Panc1 (cell line): Measurements from ENCODE around the gene ECHDC1. TPM values are rescaled to one million over a fixed set of nuclear protein-coding genes. Genes with fewer than 3 reads are reported as not detected.

ENCODE experiments used
- ATAC-seq: fragments of 200-7000 bp; cut with Tn5 transposase; 2 replicates; pipeline ENCODE4 v1.9.1; 2020; ENCODE audit warnings: mild to moderate bottlenecking, moderate library complexity
- BruUV-seq: library from RNA; stranded (reverse); fragments of 400-500 nt; replicated peaks from 2 replicates; lab custom pipeline; 2021; lab: Mats Ljungman, UMichigan
- CTCF ChIA-PET: fragments of 300-600 bp; sonication (Branson Sonifier 250); formaldehyde crosslinking; loops from one replicate; lab custom pipeline; 2022; ENCODE audit warnings: antibody characterized with exemption; lab: Charles Lee
- POLR2A ChIA-PET: fragments of 300-600 bp; sonication (Branson Sonifier 250); formaldehyde crosslinking; loops from one replicate; lab custom pipeline; 2022; ENCODE audit warnings: antibody characterized with exemption; lab: Charles Lee
- DNase-seq: peaks from one replicate; pipeline ENCODE4 v3.0.0-alpha.2; 2010; ENCODE audit warnings: low read depth, low spot score
- H3K27ac ChIP-seq: 2 replicates; pipeline ENCODE4 v1.5.1; 2011; ENCODE audit warnings: mild to moderate bottlenecking, low read length, inconsistent platforms
- H3K27me3 ChIP-seq: fragments of 200-500 bp; sonication (Bioruptor generic); 2 replicates; pipeline ENCODE4 v1.6.0; 2014; ENCODE audit warnings: low read length, inconsistent platforms; ENCODE audit not compliant: control insufficient read depth, insufficient read depth
- H3K36me3 ChIP-seq: fragments of 200-500 bp; sonication (Bioruptor generic); 2 replicates; pipeline ENCODE4 v1.5.1; 2014; ENCODE audit warnings: inconsistent platforms, mild to moderate bottlenecking, low read length, moderate library complexity; ENCODE audit not compliant: control insufficient read depth, insufficient read depth
- H3K4me1 ChIP-seq: 2 replicates; pipeline ENCODE4 v1.5.1; 2011; ENCODE audit warnings: inconsistent platforms, mild to moderate bottlenecking, low read length, moderate library complexity; ENCODE audit not compliant: control insufficient read depth, insufficient read depth
- H3K4me3 ChIP-seq, 2 experiments: 2 replicates each; pipeline ENCODE4 v1.5.1; 2011 to 2012; ENCODE audit warnings: low read depth in 2 of 2, low read length in 2 of 2, mild to moderate bottlenecking in 2 of 2, inconsistent platforms in 1 of 2, moderate library complexity in 1 of 2
- H3K9me3 ChIP-seq: fragments of 200-500 bp; sonication (Bioruptor generic); 2 replicates; pipeline ENCODE4 v1.5.1; 2014; ENCODE audit warnings: low read depth, mild to moderate bottlenecking, inconsistent platforms, low read length, moderate library complexity; ENCODE audit not compliant: control insufficient read depth, insufficient read depth
- POLR2AphosphoS5 ChIP-seq: IDR thresholded peaks from 2 replicates; pipeline ENCODE4 v1.6.1; 2012; ENCODE audit warnings: mild to moderate bottlenecking, low read depth, low read length, moderate library complexity
- SIN3A ChIP-seq: IDR thresholded peaks from 2 replicates; pipeline ENCODE4 v1.6.1; 2012; ENCODE audit warnings: low read depth, mild to moderate bottlenecking, low read length, moderate library complexity, borderline replicate concordance; ENCODE audit not compliant: insufficient read depth
- TCF7L2 ChIP-seq: IDR thresholded peaks from 2 replicates; pipeline ENCODE4 v1.6.1; 2011; ENCODE audit warnings: mild to moderate bottlenecking, low read depth, low read length, inconsistent platforms
- in situ Hi-C: cut with HindIII; loops from 2 replicates; pipeline ENCODE4 v1.10.0; 2016; ENCODE audit warnings: low sequenced_read_pairs, low pct_unique_long_range_greater_than_20kb
- intact Hi-C: fragments of 100-400 bp; cut with micrococcal nuclease; formaldehyde crosslinking; loops from one replicate; pipeline ENCODE4 v1.10.0; 2022; ENCODE audit not compliant: unreplicated experiment
- total RNA-seq: library from RNA; stranded (reverse); gene quantifications from one replicate; pipeline ENCODE4 v1.2.1, GENCODE V29; 2021; ENCODE audit not compliant: unreplicated experiment
- TF ChIP-seq, protein P1 (sequence below): fragments of 450-650 bp; IDR thresholded peaks from 2 replicates; pipeline ENCODE4 v1.5.1; 2017; ENCODE audit warnings: mild to moderate bottlenecking
- TF ChIP-seq, protein P2 (sequence below), 2 experiments: IDR thresholded peaks; 2 replicates each; pipeline ENCODE4 v1.6.1; 2011 to 2012; ENCODE audit warnings: low read depth in 2 of 2, control low read depth in 1 of 2, low read length in 1 of 2, mild to moderate bottlenecking in 1 of 2, moderate library complexity in 1 of 2; ENCODE audit not compliant: insufficient read depth in 1 of 2

ECHDC1 gene
- total RNA-seq, 1 experiment from 2014 or later, result 81.9 TPM

DNA sequence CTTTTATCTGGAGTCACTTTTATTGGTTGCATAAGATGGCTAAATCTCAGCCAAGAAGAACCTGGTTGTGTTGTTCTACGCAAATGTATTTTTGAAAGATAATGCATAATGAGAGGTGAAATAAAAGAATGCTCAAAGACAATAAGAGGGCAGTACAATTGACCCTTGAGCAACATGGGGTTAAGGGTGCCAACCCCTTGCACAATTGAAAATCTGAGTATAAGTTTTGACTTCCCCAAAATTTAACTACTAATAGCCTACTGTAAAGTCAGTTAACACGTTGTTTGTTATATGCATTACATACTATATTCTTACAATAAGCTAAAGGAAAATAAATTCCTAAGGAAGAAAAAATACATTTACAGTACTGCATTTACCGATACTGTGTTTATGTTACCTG lies 70.8 kb downstream of the ECHDC1 start:
- BruUV-seq, result no TSS peak
- ChIA-PET CTCF (no interaction called here), POLR2A (no interaction called here)
- intact Hi-C loops, result no loop called here
- Histone ChIP-seq H3K36me3 (no peaks in the 10 kb centered on the region; the same call in 1 of the 2 replicates), H3K4me1 (peaks cover 15% of the 10 kb centered on the region), H3K27me3 (no peaks in the 10 kb centered on the region), H3K27ac (no peak overlapping the region), H3K9me3 (no peaks in the 10 kb centered on the region), H3K4me3 (no peak overlapping the region)
- in situ Hi-C loops, result no loop called here
- no peak for TF ChIP-seq SIN3A
- TF ChIP-seq POLR2AphosphoS5, result no peak
- TF ChIP-seq, protein P1, sequence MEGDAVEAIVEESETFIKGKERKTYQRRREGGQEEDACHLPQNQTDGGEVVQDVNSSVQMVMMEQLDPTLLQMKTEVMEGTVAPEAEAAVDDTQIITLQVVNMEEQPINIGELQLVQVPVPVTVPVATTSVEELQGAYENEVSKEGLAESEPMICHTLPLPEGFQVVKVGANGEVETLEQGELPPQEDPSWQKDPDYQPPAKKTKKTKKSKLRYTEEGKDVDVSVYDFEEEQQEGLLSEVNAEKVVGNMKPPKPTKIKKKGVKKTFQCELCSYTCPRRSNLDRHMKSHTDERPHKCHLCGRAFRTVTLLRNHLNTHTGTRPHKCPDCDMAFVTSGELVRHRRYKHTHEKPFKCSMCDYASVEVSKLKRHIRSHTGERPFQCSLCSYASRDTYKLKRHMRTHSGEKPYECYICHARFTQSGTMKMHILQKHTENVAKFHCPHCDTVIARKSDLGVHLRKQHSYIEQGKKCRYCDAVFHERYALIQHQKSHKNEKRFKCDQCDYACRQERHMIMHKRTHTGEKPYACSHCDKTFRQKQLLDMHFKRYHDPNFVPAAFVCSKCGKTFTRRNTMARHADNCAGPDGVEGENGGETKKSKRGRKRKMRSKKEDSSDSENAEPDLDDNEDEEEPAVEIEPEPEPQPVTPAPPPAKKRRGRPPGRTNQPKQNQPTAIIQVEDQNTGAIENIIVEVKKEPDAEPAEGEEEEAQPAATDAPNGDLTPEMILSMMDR, result no peak
- TF ChIP-seq, protein P2, sequence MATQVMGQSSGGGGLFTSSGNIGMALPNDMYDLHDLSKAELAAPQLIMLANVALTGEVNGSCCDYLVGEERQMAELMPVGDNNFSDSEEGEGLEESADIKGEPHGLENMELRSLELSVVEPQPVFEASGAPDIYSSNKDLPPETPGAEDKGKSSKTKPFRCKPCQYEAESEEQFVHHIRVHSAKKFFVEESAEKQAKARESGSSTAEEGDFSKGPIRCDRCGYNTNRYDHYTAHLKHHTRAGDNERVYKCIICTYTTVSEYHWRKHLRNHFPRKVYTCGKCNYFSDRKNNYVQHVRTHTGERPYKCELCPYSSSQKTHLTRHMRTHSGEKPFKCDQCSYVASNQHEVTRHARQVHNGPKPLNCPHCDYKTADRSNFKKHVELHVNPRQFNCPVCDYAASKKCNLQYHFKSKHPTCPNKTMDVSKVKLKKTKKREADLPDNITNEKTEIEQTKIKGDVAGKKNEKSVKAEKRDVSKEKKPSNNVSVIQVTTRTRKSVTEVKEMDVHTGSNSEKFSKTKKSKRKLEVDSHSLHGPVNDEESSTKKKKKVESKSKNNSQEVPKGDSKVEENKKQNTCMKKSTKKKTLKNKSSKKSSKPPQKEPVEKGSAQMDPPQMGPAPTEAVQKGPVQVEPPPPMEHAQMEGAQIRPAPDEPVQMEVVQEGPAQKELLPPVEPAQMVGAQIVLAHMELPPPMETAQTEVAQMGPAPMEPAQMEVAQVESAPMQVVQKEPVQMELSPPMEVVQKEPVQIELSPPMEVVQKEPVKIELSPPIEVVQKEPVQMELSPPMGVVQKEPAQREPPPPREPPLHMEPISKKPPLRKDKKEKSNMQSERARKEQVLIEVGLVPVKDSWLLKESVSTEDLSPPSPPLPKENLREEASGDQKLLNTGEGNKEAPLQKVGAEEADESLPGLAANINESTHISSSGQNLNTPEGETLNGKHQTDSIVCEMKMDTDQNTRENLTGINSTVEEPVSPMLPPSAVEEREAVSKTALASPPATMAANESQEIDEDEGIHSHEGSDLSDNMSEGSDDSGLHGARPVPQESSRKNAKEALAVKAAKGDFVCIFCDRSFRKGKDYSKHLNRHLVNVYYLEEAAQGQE (IDR thresholded peaks at IDR 0.05; ENCODE audit: insufficient read depth in 1 of 2, low read depth in 2 of 2, low read length in 1 of 2), result no peak
- TF ChIP-seq TCF7L2, result no peak
- ATAC-seq (no peak), DNase-seq (no peak)

DNA sequence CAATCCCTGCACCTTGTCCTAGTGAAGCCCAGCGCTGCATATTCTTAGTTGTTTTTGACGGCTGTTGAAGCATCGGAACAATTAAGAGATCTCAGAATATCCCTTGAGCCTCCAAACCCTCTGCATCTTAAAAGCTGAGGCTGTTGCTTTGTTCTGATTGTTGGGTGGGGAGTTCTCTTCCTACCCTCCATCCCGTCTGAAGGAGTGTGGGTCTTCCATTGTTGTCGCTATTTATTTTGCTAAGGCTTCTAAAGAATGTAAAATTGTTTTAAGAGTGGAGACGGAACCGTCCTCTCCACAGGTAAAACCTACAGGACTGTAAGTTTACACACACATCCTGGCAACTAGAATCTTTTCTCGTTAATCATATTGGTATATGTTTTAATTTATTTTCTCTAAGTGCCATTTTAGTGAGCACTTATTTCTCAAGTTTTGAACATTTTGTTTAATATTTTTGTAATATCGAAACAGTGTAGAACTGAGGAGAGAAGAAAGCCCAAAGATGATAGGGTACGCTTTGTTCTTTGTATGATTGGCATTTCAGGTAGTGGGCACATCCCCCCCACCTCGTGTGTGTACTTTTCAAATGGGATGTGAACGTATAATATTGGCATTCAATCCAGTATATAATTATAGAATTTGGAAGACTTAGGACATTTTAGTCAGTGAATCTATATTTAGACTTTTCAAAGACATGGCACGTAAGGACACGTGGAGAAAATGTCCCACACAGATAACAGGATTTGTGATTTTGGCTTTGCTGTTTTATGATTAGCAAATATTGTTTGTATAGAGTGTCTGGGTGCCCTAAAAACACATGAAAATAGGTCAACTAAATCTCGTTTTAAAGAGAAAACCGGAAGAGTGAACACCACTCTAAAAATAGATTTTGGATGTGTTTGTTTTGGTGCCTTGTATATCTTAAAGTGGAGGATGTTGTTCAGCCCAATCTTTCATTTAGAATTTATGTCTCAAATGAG lies 75.5 kb downstream of the ECHDC1 start:
- TF ChIP-seq, protein P1, result no peak
- TF ChIP-seq, protein P2 (IDR thresholded peaks at IDR 0.05; ENCODE audit: insufficient read depth in 1 of 2, low read depth in 2 of 2, low read length in 1 of 2), result no peak
- TF ChIP-seq SIN3A (no peak), POLR2AphosphoS5 (no peak), TCF7L2 (no peak)
- POLR2A ChIA-PET, result interaction anchor here (0.6 kb wide), 1 partner anchor 85 kb away, joined by 3 read pairs; no protein-coding TSS in a partner anchor
- peak overlapping the region; percentile 92 for H3K27ac ChIP-seq
- BruUV-seq, result TSS peak; percentile 64
- H3K9me3 ChIP-seq, result no peaks in the 10 kb centered on the region
- intact Hi-C loops (no loop called here), in situ Hi-C loops (no loop called here)
- DNase-seq, result no peak
- CTCF ChIA-PET, result no interaction called here
- no peaks in the 10 kb centered on the region; the same call in 1 of the 2 replicates for H3K36me3 ChIP-seq
- peaks cover 19% of the 10 kb centered on the region for H3K4me1 ChIP-seq
- ATAC-seq, result peak; percentile 2; the same call in 1 of the 2 replicates
- no peaks in the 10 kb centered on the region for H3K27me3 ChIP-seq
- peak overlapping the region; percentile 77 to 97 for H3K4me3 ChIP-seq
